GM12891 (cell line): ENCODE results near the gene TRAPPC14.

ENCODE experiments used
- PAX5 ChIP-seq: IDR thresholded peaks from 2 replicates; pipeline ENCODE4 v1.6.1; 2011; ENCODE audit warnings: low read length, moderate library complexity, mild to moderate bottlenecking; ENCODE audit not compliant: insufficient read depth, severe bottlenecking
- POLR2A ChIP-seq: IDR thresholded peaks from 2 replicates; pipeline ENCODE4 v1.6.1; 2011; ENCODE audit warnings: low read depth, low read length, control low read depth
- POLR2AphosphoS5 ChIP-seq: IDR thresholded peaks from 2 replicates; pipeline ENCODE4 v1.6.1; 2011; ENCODE audit warnings: low read depth, low read length, control low read depth
- SPI1 ChIP-seq: IDR thresholded peaks from 2 replicates; pipeline ENCODE4 v1.6.1; 2011; ENCODE audit warnings: low read depth, low read length, control low read depth
- TAF1 ChIP-seq: IDR thresholded peaks from 2 replicates; pipeline ENCODE4 v1.6.1; 2011; ENCODE audit warnings: low read depth, low read length, control low read depth

DNA sequence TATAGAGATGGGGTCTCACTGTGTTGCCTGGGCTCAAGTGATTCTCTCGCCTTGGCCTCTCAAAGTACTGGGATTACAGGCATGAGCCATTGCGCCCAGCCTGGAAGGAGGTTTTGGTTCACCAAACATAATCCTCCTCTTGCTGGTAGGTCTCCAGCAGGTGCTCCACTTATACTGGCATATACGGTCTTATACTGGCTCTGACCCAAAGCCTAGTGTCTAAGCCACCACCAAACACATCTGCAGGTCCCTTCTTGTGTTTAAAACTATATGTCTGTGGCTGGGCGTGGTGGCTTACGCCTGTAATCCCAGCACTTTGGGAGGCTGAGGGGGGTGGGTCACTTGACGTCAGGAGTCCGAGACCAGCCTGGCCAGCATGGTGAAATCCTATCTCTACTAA, 26.4 kb downstream of the TRAPPC14 start:
- no peak for TF ChIP-seq TAF1
- TF ChIP-seq POLR2AphosphoS5: no peak
- no peak for TF ChIP-seq POLR2A
- TF ChIP-seq SPI1: no peak
- TF ChIP-seq PAX5: no peak
